Mononuclear cell (primary cell): ENCODE measurements around the gene SYNDIG1. TPM values are rescaled to one million over a fixed set of nuclear protein-coding genes. Genes with fewer than 3 reads are reported as not detected.

Experiments used
- H3K27me3 ChIP-seq: 2 replicates; pipeline ENCODE4 v1.6.0; 2011; ENCODE audit warnings: low read length, control low read depth; ENCODE audit not compliant: insufficient read depth
- H3K4me1 ChIP-seq: 2 replicates; pipeline ENCODE4 v1.5.1; 2011; ENCODE audit warnings: mild to moderate bottlenecking, low read length, control low read depth; ENCODE audit not compliant: insufficient read depth
- H3K4me3 ChIP-seq: 2 replicates; pipeline ENCODE4 v1.5.1; 2011; ENCODE audit warnings: mild to moderate bottlenecking, low read length, moderate library complexity
- H3K9me3 ChIP-seq: 2 replicates; pipeline ENCODE4 v1.5.1; 2011; ENCODE audit warnings: low read depth, mild to moderate bottlenecking, control low read depth, low read length
- total RNA-seq: library from RNA; depleted of rRNA; stranded (reverse); fragments of >200 nt; gene quantifications from one replicate; pipeline ENCODE4 v1.2.3, GENCODE V29; 2012

The SYNDIG1 gene
- total RNA-seq, 1 donor: not detected

DNA sequence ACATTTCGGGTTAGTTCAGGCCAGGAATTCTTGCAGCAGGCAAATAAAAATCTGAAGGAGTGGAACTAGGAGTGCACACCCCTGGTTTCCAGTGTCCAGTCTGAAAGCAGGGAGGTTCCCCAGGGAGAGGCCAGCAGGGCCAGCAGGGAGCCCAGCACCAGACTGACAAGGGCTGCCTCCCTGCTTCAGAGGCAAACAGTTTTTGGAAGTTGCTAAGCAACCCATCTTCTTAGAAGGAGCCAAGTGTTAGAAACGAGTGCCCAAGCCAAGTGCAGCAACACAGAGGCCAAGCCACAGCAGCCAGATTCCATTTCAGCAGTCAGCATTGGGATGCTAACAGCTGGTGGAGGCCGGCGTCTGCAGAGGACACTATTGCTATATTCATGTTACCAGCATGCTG, 179.1 kb downstream of the SYNDIG1 start:
- Histone ChIP-seq H3K9me3 (no peaks in the 10 kb centered on the region), H3K27me3 (no peaks in the 10 kb centered on the region), H3K4me1 (no peaks in the 10 kb centered on the region), H3K4me3 (no peak overlapping the region)

DNA sequence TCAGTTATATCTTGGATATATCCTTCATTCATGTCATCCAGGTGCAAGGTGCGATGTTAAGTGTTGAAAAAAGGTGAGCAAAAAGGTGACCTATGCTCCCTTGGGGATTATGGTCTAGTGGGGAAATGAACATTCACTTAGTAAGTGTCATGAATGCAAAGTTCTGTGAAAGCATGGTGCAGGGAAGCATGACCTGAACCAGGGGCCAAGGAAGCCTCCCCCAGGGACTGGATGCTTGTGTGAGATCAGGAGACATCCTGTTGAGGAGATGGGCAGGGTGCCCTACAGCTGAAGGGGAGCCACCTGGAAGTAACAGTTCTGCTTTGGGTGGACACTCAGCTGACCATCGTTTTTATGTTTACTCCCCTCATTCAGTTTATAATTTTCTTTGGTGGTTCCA, 179.5 kb downstream of the SYNDIG1 start:
- H3K27me3 ChIP-seq: no peaks in the 10 kb centered on the region
- no peak overlapping the region for H3K4me3 ChIP-seq
- H3K9me3 ChIP-seq: no peaks in the 10 kb centered on the region
- no peaks in the 10 kb centered on the region for H3K4me1 ChIP-seq

DNA sequence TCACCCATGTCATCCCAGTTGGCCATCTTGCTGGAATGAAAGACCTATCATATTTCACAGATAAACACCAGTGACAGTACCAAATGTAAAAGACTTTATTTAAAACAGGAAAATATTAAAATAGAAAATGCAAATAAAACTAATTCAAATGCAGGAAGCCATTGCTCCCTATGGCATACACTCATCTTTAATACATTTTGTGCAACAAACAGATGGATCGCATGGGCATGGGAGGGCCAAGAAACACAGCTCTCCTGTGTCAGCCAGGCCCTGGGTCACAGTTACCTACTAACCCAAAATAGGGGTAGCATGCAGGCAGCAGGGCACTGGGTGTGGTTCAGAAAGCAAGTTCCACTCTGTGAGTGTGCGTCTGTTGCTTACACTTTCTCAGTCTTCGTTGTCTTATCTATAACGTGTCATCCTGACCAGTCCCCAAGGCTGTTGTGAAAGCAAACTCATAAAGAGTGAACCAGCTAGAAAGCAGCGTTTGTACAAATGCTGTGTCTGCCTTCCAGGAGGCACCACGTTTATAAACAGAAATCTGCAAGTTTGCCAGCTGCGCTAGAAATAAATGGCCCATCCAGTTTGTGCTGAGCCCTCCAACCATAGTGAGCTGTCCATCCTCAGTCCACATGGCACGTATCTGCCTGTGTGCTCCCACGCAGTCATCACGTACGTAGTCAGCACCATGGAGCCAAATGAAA, 180.5 kb downstream of the SYNDIG1 start:
- no peaks in the 10 kb centered on the region for H3K27me3 ChIP-seq
- H3K4me1 ChIP-seq: no peaks in the 10 kb centered on the region
- no peaks in the 10 kb centered on the region for H3K9me3 ChIP-seq
- no peak overlapping the region for H3K4me3 ChIP-seq

DNA sequence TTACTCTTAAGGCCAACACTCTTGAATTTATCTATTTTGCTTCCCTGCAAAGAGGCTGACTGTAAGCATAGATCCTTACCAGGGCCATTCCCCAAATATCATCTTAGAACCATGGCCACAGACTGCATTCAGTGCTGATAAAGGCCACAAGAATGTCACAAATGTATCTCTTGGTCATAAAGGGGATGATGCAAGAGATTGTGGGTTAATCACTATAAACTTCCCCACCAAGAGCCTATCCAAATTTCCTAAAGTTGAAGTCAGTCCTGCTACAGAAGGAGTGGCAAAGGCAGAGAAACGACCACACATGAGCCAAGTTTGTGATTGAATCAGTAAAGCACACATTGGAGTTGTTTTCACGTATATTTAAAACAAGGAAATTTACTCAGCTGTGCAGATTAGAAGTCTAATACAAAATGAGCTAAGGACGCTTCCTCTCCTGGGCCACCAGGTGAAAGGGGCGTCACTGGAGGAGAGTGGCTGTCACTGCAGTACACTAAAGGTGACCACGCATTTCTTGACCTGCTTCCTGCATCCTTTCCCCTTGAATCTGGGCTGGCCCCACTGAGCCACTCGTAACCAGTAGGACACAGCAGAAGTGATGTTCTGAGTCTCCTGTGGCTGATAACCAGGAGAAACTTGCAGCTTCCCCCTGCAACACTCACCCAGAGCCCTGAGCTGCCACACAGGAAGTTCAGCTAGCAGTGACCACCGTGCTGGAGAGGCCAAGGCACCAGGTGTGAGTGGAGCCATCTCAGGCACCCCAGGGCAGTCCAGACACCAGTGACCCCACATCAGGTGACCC, 181.9 kb downstream of the SYNDIG1 start:
- Histone ChIP-seq H3K27me3 (no peaks in the 10 kb centered on the region), H3K9me3 (no peaks in the 10 kb centered on the region), H3K4me3 (no peak overlapping the region)

DNA sequence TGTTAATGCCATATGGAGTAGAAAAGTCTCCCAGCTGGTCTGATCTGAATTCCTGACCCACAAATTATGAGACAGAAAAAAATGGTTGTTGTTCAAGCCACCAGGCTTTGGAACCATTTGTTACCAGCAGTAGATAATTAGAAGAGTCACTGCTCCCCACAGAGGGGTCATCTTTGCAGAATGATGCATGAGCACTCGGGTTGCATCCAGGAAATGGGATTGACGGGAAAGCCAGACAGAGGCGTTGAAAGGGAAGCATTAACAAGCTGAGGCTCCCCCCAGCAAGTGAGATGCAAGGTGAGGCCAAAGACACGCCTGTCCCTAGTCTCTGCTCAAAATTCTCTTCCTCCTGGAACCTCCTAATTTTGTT, 182.5 kb downstream of the SYNDIG1 start:
- Histone ChIP-seq H3K4me1 (no peaks in the 10 kb centered on the region), H3K9me3 (no peaks in the 10 kb centered on the region), H3K4me3 (no peak overlapping the region), H3K27me3 (no peaks in the 10 kb centered on the region)

More for the DNA sequence above, 181.9 kb downstream of the SYNDIG1 start:
- no peaks in the 10 kb centered on the region for H3K4me1 ChIP-seq

DNA sequence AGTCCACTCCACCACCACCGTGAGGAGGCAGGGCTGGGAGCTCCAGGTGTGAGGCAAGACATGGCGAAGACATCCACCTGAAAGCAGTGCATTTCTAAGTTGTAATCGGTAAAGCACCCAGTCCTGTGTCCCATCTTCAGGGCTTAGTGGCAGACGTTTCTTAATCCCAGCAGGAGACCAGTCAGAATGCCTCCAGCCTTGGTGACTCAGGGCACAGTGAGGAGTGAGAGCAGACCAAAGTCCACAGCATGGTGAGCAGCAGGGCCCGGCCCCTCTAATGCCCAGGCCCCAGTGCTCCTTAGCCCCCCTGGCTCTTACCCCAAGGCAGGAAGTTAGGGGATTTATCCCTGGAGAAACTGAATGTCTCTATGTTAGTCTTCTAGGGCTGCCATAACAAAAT, 183.9 kb downstream of the SYNDIG1 start:
- no peaks in the 10 kb centered on the region for H3K27me3 ChIP-seq

DNA sequence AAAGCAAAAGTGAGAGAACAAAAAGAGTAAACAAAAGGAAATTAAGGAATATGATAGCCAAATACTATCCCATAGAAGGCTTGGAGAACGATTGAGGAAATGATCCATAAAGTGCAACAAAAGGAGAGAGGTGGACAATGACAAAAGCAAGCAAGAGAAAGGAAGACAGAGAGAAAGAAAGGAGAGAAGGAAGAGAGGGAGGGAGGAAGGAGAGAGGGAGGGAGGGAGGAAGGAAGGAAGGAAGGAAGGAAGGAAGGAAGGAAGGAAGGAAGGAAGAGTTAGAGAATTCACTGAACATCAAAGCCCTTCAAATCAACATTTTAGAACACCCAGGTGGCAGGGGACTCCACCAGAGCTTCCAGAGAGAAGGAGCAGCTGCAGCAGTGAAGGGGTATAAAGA, 185.0 kb downstream of the SYNDIG1 start:
- no peaks in the 10 kb centered on the region for H3K4me1 ChIP-seq

More for the DNA sequence above, 183.9 kb downstream of the SYNDIG1 start:
- no peaks in the 10 kb centered on the region for H3K9me3 ChIP-seq
- no peaks in the 10 kb centered on the region for H3K4me1 ChIP-seq
- H3K4me3 ChIP-seq: no peak overlapping the region

DNA sequence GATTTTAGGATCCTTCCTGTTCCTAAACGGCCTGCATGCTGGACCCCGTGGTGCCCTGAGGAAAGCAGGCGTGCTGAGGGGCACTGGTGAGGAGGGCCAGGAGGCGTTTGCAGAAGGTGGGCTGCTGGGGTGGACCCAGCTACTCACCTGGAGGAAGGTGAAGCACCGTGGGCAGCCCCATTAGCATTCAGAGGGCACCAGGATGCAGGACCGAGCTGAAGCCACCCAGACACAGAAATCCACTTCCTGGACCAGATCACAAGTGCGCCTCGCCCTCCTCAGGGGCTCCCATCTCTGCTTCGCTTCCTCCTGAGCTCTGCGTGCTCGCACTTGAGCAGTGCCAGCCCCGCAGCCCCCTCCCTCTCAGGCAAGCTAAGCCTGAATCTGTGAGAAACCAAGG, 187.0 kb downstream of the SYNDIG1 start:
- no peaks in the 10 kb centered on the region for H3K27me3 ChIP-seq
- no peak overlapping the region for H3K4me3 ChIP-seq

More for the DNA sequence above, 185.0 kb downstream of the SYNDIG1 start:
- no peak overlapping the region for H3K4me3 ChIP-seq
- H3K27me3 ChIP-seq: no peaks in the 10 kb centered on the region
- no peaks in the 10 kb centered on the region for H3K9me3 ChIP-seq

DNA sequence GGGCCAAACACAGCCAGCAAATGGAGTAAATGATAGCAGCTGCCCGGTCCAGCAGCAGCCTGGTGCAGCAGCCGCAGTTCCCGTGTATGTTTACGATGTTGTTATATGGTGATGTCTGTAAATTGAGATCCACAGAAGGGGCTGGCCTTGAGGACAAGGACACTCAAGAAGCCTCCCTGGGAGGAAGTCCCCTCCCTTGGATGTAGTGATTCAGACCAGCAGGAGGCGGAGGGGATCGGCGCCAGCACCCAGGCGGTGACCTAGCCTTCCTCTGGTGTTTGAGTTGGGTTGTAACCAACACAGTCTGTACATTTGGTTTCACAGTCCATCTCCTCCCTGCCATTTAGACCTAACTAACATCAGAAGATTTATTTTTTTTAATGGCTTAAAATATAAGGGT, 187.8 kb downstream of the SYNDIG1 start:
- H3K9me3 ChIP-seq: no peaks in the 10 kb centered on the region
- no peak overlapping the region for H3K4me3 ChIP-seq
- no peaks in the 10 kb centered on the region for H3K4me1 ChIP-seq
- no peaks in the 10 kb centered on the region for H3K27me3 ChIP-seq

More for the DNA sequence above, 187.0 kb downstream of the SYNDIG1 start:
- H3K4me1 ChIP-seq: no peaks in the 10 kb centered on the region
- H3K9me3 ChIP-seq: no peaks in the 10 kb centered on the region

DNA sequence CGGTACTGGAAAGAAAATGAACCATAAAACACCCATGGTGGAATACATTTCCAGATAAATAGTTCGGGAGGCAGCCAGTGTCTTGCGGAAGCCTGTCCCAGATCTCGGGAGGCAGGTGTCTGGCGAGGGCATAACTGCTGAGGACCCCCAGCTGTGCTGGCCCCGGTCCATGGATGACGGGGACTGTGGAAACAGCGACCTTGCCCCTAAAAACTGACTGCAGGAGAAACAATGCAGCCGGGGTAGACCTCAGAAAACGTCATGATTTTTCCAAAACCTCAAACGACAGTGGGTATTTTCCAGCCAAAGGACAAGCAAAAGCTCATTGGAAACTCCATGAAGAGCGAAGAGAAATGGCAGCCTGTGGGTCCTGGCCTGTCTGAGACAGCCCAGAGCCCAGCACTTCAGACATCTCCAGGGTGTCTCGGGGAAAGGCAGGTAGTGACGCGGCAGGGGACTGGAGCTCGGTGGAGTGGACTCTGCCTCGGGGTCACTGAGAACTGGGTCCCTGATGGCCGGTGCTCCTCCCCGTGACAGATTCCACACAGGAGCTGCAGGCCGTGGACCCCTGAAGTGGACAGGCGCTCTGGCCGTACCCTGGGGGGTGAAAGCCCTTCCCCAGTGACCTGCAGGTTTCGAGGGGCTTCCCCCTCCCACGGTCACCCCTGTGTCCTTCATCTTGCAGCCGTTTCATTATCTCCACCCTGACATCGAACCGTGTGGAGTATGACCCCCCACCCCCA, 188.6 kb downstream of the SYNDIG1 start:
- H3K4me1 ChIP-seq: no peaks in the 10 kb centered on the region
- no peaks in the 10 kb centered on the region for H3K9me3 ChIP-seq
- H3K4me3 ChIP-seq: no peak overlapping the region
- no peaks in the 10 kb centered on the region for H3K27me3 ChIP-seq

DNA sequence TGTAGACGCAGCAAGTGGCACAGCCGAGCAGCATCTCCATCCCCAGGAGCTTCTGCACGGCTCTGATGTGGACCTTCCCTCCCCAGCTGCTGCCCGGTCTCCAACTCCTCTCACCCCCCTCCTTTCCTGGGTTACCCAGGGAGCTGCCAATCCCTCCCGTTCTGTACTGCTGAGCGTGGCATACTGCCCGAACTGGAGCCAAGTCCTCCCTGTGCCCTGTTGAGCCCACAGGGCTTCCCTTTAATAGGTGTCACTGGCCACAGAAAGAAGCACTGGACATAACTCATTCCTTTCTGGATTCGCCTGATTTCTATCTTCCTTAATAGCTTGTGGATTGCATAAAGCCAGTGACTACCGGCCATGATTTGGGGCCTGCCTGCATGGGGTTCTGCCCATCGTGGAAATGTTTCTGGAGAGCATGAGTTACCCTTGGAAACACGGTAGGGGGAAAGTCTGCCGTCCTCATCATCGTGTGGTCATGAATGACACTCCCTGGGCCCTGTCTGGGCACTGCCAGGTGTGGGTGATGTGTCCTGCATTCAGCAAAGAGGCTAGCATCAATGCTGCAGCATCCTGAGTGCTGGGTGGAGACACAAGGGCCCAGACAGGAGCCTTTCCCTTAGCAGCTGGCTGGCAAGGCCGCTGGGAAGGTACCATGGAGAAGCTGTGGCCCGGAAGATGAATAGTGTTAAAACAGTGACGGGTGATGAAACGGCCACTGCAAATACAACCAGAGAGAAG, 189.7 kb downstream of the SYNDIG1 start:
- Histone ChIP-seq H3K4me3 (no peak overlapping the region), H3K9me3 (no peaks in the 10 kb centered on the region), H3K4me1 (no peaks in the 10 kb centered on the region), H3K27me3 (no peaks in the 10 kb centered on the region)

DNA sequence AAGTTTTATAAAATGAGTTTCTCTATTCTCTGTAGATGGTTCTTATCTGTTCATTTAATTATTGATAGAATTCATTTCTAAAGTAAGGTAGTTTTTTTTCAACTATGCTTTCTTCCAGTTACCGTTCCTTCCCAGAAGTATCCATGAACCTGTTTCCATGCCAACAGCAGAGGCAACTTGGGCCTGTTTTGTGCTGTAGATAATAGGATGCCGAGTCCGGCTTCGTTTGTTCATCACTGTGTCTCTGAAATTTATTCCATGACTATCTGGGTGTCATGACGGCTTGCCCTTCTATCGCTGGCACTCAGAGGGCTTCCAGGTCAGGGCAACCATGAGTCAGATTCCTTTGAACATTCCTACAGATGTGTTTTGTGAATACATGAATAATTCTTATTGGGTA, 190.4 kb downstream of the SYNDIG1 start:
- Histone ChIP-seq H3K27me3 (no peaks in the 10 kb centered on the region), H3K4me3 (no peak overlapping the region), H3K9me3 (no peaks in the 10 kb centered on the region), H3K4me1 (no peaks in the 10 kb centered on the region)

DNA sequence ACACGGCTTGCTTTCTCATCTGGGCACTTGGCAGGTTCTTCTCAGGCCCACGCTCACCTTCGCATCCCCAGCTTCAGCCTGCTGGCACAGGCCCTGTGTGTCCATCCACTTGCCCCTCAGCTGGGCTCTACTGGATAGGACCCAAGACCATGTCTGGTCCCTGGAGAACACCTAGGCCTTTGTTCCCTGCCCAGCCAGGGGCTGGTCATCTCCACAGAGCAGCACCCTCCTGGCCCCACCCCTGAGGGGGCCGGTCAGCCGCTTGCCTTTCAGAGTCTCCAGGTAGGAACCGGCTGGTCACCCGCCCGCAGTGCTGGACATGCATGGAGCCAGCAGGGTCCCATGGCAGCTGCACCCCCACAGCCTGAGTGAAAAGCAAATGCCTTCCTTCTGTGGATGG, 191.2 kb downstream of the SYNDIG1 start:
- no peaks in the 10 kb centered on the region for H3K27me3 ChIP-seq
- no peaks in the 10 kb centered on the region for H3K9me3 ChIP-seq
- H3K4me3 ChIP-seq: no peak overlapping the region
- no peaks in the 10 kb centered on the region for H3K4me1 ChIP-seq

DNA sequence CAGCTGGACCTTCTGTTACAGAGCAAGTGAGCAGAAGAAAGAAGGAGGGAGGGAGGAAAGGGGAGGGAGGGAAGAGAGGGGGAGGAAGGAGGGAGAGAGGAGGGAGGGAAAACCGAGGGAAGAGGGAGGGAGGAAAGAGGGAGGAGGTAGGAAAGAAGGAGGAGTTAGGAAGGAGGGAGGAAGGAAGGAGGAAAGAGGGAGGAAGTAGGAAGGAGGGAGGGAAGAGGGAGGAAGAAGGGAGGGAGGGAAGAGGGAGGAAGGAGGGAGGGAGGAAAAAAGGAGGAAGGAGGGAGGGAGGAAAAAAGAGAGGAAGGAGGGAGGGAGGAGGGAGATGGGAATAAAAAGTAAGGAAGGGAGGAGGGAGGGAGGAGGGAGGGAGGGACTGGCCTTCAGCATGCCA, 191.8 kb downstream of the SYNDIG1 start:
- Histone ChIP-seq H3K4me1 (no peaks in the 10 kb centered on the region), H3K4me3 (no peak overlapping the region), H3K9me3 (no peaks in the 10 kb centered on the region), H3K27me3 (no peaks in the 10 kb centered on the region)

DNA sequence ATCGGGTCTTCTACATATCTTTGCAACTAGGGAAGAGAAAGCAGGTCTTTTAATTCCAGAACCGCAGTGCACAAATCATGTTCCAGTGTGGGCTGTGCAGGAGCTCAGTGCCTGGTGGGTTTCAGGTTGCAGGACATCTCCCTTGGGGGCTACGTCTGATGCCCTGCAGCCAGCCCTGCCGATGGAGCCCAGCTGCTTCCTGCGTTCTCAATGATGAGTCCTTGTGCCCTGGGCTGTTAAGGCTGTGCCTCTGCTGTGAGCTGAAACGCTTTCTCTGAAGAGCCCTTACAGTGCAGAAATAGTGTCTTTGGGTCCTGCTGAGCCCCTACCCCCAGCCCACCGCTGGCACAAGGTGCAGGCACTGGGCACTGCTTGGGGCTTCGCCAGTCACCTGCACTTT, 192.9 kb downstream of the SYNDIG1 start:
- H3K9me3 ChIP-seq: no peaks in the 10 kb centered on the region
- H3K4me3 ChIP-seq: no peak overlapping the region
- no peaks in the 10 kb centered on the region for H3K4me1 ChIP-seq
- H3K27me3 ChIP-seq: no peaks in the 10 kb centered on the region
